Stimulated activated CD8-positive, alpha-beta memory T cell treated with anti-CD3 and anti-CD28 coated beads, Interleukin-15, amount 100 ng/mL, for 1 hour (primary cell): ENCODE measurements around the gene SLC26A3.

ENCODE experiments used
- DNase-seq: peaks from one replicate; pipeline ENCODE4 v3.0.0-alpha.2; 2020; ENCODE audit warnings: low read depth

SLC26A3 gene

GRCh38 chr7:107815254-107815882 is 12.3 kb upstream of the SLC26A3 start:
- no peak for DNase-seq

GRCh38 chr7:107813524-107813923 is 10.5 kb upstream of the SLC26A3 start:
- DNase-seq = no peak

GRCh38 chr7:107811934-107812333 is 8.9 kb upstream of the SLC26A3 start:
- no peak for DNase-seq

- no peak for DNase-seq
Observed at GRCh38 chr7:107810626-107811025, 7.6 kb upstream of the SLC26A3 start.

- no peak for DNase-seq
Observed at GRCh38 chr7:107809179-107809578, 6.2 kb upstream of the SLC26A3 start.

GRCh38 chr7:107799647-107800264 is 3.3 kb downstream of the SLC26A3 start:
- no peak for DNase-seq

GRCh38 chr7:107792364-107792763 is 10.7 kb downstream of the SLC26A3 start:
- no peak for DNase-seq

GRCh38 chr7:107789647-107790046 is 13.4 kb downstream of the SLC26A3 start:
- no peak for DNase-seq

- no peak for DNase-seq
Observed at GRCh38 chr7:107788662-107789061, 14.4 kb downstream of the SLC26A3 start.

- DNase-seq = no peak
Observed at GRCh38 chr7:107788216-107788615, 14.8 kb downstream of the SLC26A3 start.

GRCh38 chr7:107785926-107786325 is 17.1 kb downstream of the SLC26A3 start:
- DNase-seq = no peak

- no peak for DNase-seq
Observed at GRCh38 chr7:107785170-107785569, 17.9 kb downstream of the SLC26A3 start.

- no peak for DNase-seq
Observed at GRCh38 chr7:107783648-107784047, 19.4 kb downstream of the SLC26A3 start.

- DNase-seq = no peak
Observed at GRCh38 chr7:107782374-107782773, 20.6 kb downstream of the SLC26A3 start.

GRCh38 chr7:107779647-107780099 is 23.4 kb downstream of the SLC26A3 start:
- DNase-seq = no peak

- no peak for DNase-seq
Observed at GRCh38 chr7:107778283-107778682, 24.7 kb downstream of the SLC26A3 start.

- DNase-seq = no peak
Observed at GRCh38 chr7:107777702-107778101, 25.3 kb downstream of the SLC26A3 start.

GRCh38 chr7:107773027-107773426 is 30.0 kb downstream of the SLC26A3 start:
- DNase-seq = no peak

GRCh38 chr7:107768263-107768662 is 34.8 kb downstream of the SLC26A3 start:
- no peak for DNase-seq

- no peak for DNase-seq
Observed at GRCh38 chr7:107767391-107767790, 35.6 kb downstream of the SLC26A3 start.

GRCh38 chr7:107758667-107759066 is 44.4 kb downstream of the SLC26A3 start:
- DNase-seq = no peak

GRCh38 chr7:107754642-107755041 is 48.4 kb downstream of the SLC26A3 start:
- DNase-seq = no peak

GRCh38 chr7:107751113-107751512 is 51.9 kb downstream of the SLC26A3 start:
- DNase-seq = no peak

GRCh38 chr7:107746006-107746405 is 57.0 kb downstream of the SLC26A3 start:
- DNase-seq = no peak
